ENCODE data around the gene ASB2.

The ASB2 gene

GRCh38 chr14:93978735-93979134 is 2.4 kb upstream of the ASB2 start:
- DNase-seq (ENCODE audit: low read depth): no peak

GRCh38 chr14:93977790-93978581 is 1.6 kb upstream of the ASB2 start:
- DNase-seq (ENCODE audit: low read depth): peak; percentile 76

- DNase-seq (ENCODE audit: low read depth): no peak
Observed at GRCh38 chr14:93977171-93977570, 801 bp upstream of the ASB2 start.

DNA sequence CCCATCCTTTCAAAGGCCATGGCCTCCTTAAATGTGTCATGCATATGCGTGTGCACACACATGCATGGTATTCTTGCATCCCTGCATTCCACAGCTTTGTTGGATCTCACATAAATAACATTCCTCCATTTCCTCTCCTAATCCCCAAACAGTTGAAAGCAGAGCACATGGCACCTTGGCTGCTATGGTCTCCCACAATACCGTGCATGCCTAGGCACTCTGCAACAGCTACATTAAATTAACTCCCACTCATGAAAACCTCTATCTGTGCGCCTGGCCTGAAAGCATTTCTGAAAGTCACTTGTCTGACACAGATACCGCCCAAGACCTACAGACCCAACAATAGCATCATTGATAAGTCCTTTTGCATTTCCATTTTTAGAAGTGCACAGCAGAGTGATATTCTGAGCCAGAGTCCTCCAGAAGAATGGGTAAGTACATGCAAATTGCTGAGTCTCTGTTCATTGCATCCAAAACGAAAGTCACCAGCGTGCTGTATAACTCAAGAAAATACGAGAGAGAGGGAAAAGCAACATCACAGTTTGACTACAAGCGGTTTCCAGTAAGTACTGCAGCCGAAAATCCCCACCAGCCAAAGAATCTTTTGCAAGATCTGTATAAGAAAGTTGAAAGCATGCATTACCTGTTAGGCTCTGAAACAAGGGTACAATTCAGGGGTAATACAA is 436 bp downstream of the ASB2 start:
- DNase-seq (ENCODE audit: low read depth): no peak

GRCh38 chr14:93974833-93975232 is 1.5 kb downstream of the ASB2 start:
- no peak for DNase-seq (ENCODE audit: low read depth)

DNA sequence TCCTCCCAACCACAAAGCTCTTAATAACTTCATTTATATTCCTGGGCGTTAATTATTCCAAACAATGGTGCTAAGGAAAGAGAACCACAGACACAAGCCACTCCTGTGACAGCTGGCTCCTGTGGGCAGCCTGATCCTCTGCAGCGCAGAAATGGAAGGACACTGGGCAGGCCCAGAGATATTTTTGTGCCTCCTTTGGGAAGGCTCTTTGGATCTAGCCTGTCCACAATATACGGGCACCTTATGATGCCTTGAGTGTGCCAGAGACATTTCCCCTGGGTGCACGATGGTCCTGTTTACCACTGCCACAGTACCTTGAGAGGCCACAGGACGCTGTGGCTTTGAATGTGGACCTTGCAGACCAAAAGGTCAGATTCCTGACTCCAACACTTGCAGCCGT is 2.1 kb downstream of the ASB2 start:
- DNase-seq (ENCODE audit: low read depth): no peak

GRCh38 chr14:93973607-93974006 is 2.8 kb downstream of the ASB2 start:
- no peak for DNase-seq (ENCODE audit: low read depth)

DNA sequence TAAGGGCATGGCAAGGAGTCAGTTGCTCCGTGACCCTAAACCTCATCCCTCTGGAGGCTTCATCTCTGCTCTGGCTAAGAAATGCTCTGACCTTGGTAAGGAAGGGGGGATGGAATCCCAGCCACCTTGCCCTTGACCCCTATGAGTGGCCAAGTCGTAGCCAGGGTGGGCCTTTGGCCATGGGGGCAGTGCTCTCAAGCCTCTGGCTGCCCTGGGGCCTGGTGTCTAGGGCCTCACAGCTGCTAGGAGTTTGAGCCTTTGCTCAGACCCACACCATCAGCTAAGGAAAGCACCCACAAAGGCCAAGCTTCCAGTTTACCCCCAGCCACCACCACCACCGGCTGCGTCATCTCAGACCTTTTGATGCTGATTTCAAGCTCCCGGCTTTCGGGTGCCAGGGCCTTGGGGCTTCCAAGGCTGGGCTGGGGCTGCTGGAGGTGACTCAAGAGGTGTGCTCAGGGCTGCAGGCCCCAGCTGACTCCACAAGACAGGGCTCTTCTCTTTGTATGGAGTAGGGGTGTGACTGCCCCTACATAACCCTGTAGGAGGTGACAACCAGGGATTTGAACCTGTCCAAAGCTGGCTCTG is 3.7 kb downstream of the ASB2 start:
- DNase-seq (ENCODE audit: low read depth): no peak

DNA sequence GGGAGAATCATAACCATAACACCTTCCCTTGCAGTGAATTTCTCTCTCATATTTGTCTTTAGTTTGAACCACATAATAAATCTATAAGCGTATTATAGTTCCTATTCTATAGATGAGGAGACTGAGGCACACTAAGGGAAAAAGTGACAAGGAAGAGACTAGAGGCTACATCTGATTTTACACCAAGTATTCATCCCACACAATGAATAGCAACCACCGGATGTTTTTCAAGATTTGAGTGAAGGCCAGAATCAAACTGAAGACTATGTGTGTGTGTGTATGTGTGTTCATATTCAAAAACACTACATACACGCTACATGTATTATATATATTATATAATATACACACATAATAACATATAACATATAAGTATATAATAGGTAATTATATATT is 4.7 kb downstream of the ASB2 start:
- DNase-seq (ENCODE audit: low read depth): no peak

DNA sequence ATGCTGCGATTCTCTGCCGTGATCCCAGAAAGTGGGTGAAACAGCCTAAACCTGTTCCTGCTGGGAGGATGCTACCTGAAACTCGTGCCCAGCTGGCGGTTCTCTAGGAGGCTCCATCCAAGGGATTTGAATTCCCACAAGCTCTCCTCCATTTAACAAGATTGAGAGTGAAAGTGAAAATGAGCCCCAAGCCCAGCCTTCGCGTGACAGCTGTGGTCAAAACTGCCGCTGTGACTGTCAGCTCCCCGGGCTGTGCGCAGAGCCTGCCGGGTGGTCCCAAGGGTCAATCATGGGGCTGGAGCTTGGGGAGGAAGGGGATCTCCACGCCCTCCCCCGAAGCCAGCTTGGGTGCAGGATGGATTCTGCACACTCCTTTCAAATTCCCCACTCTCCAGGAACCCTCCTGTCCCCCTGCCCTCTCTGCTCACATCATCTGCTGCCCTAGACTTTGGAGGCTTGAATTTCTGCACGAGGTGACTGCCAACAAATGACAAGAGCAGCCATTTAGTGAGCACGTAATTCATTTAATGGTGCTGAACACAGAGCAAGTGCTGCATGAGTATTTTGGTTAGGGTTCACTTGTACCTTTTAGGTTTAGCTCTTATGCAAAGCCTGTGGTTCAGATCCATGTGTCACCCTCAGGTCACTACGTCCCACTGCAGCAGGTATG is 5.3 kb downstream of the ASB2 start:
- peak; percentile 50 for DNase-seq (ENCODE audit: low read depth)

- peak; percentile 54 for DNase-seq (ENCODE audit: low read depth)
Observed at GRCh38 chr14:93970585-93970964, 5.8 kb downstream of the ASB2 start.

DNA sequence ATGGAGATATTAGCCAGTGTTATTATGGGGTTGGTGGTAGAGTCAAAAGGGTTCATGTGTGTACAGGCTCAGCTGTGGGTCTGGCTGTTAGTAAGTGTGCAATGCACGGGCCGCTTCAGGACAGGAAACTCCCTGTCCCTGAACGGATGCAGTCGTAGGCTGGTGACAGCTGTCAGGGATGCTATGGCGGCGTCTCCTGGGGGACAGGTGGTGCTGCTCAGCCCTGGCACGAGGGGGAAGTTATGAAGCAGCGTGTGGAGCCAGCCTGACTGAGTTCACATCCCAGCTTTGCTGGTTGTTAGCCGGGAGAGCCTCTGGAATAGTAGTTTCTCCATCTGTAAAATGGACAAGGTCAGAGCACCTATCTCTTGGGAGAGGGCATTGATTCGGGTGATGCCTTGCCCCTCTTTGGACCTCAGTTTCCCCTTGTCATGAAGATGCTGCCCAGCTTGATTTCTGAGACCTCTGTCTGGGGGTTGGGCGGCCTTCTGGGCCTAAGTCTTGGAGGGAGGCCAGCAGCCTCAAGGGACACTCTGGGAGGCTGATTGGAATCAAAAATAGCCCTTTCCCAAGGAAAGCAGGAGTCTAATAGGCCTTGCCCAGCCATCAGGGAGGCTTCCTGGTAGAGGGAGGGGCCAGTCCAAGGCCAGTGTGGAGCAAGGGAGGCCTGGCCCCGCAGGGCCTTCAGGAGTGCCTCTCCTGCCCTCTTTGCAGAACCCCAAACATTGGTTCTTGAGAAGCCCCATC is 7.1 kb downstream of the ASB2 start:
- DNase-seq (ENCODE audit: low read depth): no peak

DNA sequence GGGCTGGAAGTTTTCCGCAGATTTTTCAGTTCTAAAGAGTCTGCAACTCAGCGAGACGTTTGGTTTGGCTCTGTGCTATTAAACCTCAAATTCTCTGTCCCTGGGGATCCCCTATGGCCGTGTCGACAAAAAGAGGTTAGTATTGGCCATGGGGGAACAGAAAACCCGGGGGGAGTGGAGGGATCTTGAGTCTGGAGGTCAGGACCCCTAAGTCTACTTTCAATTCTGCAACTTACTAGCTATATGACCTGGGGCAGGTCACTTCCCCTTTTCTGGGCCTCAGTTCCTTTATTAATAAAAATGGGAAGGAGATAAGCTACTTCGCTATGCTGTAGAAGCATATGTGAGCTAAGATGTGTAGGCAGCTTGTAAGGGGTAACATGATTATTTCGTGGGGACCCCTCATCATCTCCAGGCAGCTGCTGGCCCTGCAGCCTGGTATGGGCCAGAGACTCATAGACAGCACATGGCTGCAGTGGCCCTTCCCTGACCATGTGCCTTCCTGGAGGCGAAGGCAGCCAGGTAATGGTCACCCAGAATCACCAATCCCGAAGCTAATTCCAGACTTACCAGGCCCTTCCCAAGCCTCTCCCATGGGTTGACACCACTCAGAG is 8.6 kb downstream of the ASB2 start:
- no peak for DNase-seq (ENCODE audit: low read depth)

DNA sequence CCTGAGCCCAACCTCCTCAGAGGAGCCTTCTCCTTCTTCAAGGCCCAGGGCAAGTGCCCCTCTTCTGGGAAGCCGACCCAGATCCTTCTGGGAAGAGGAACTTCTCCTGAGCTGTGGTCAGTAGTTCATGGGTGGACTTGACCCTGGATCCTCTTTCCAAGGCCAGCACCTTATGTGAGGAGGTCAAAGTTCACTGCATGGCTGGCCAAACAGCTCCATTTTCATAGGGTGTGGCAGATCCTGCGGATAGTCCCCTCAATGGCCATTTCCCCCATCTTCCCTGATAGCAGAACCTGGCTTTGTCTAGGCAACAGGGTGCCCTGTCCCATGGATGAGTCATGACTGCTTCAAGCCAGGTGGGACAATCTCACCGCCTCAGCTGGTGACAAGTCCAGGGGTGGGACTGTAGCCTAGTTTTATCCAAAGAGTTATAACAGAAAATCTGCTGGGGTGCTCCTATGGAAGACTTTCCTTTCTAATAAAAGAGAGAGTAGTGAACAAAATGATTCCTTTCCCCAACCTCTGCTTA is 10.4 kb downstream of the ASB2 start:
- DNase-seq (ENCODE audit: low read depth): no peak

- DNase-seq (ENCODE audit: low read depth): no peak
Observed at GRCh38 chr14:93965287-93965821, 11.0 kb downstream of the ASB2 start.

- no peak for DNase-seq (ENCODE audit: low read depth)
Observed at GRCh38 chr14:93964820-93965286, 11.5 kb downstream of the ASB2 start.

DNA sequence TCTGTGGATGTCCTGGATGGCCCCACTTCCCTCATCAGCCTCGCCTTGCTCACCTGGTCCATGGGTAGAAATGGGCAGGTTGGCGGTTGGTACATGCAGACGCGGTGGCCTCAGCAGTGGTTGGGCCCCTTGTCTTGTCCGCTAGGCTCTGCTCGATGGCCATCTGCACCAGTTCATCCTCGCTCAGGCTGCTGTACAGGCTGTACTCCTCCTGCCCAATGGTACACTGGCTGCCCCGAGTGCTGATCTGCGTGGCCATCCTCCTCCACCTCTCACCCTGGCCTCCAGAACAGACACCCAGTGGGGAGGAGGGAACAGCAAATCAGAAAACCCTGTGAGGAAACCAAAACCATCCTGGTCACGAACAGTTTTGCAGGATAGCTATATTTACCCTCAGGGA is 12.1 kb downstream of the ASB2 start:
- no peak for DNase-seq (ENCODE audit: low read depth)

- DNase-seq (ENCODE audit: low read depth): no peak
Observed at GRCh38 chr14:93963692-93964091, 12.7 kb downstream of the ASB2 start.

GRCh38 chr14:93962701-93963601 is 13.4 kb downstream of the ASB2 start:
- no peak for DNase-seq (ENCODE audit: low read depth)

GRCh38 chr14:93961620-93962019 is 14.8 kb downstream of the ASB2 start:
- DNase-seq (ENCODE audit: low read depth): no peak

All from activated T-cell treated with anti-CD3 and anti-CD28 coated beads for 24 hours (primary cell).